Uterus (tissue), 2 donors: ENCODE results near the gene MPO.

Experiments
- CTCF ChIP-seq, 4 experiments: fragments of 200-600 bp in 2 of 4; fragments of 450-650 bp in 2 of 4; sonication (generic) in 2 of 4; IDR thresholded peaks; one replicate each; pipeline ENCODE4 v1.5.1; 2016 to 2019; ENCODE audit warnings: antibody characterized with exemption in 4 of 4, mild to moderate bottlenecking in 2 of 4, moderate library complexity in 1 of 4
- POLR2A ChIP-seq, 2 donors: fragments of 450-650 bp; IDR thresholded peaks; one replicate each; pipeline ENCODE4 v1.6.1; 2016; ENCODE audit warnings: antibody characterized with exemption in 2 of 2, mild to moderate bottlenecking in 1 of 2, moderate library complexity in 1 of 2

- TF ChIP-seq CTCF (IDR thresholded peaks at IDR 0.05) (no peak), POLR2A (IDR thresholded peaks at IDR 0.05) (no peak)
These were observed 10.5 kb upstream of the MPO start for GRCh38 chr17:58291246-58291645.
